ENCODE results near the gene VAX1. TPM values are rescaled to one million over a fixed set of nuclear protein-coding genes. Genes with fewer than 3 reads are reported as not detected.
"Not testable (repeated sequence)": the region's sequence is repeated elsewhere in the genome, so short reads cannot be mapped to it uniquely, and the experiment has no call there.

Gene VAX1
- total RNA-seq, 3 donors from 2014 or later (not counting 1 experiment from before 2014, with no cell fraction given): not detected

DNA sequence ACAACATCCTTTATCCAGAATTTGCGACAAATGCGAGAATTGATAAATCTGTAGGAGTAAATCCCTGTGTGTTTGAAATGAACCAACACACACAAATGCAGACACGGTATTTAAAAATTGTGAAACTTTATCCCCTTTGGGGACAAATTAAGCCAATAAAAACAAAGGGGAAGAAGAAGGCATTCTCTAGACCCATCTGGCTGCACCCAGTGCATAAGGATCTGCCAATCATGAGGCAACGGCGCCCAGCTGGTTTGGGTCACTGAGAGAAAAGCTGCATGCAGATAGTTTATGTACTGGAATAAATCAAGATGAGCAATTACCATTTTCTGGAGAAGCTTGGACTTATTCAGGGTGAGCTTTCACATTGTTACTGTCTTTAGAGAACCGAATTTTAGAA lies 45.7 kb downstream of the VAX1 start:
- peaks cover 0 to 3% of the 10 kb centered on the region in 2 donors for H3K27me3 Mint-ChIP-seq (ENCODE audit: low read depth in 2 of 2)
- intact Hi-C loops (cut with micrococcal nuclease): no loop called here

DNA sequence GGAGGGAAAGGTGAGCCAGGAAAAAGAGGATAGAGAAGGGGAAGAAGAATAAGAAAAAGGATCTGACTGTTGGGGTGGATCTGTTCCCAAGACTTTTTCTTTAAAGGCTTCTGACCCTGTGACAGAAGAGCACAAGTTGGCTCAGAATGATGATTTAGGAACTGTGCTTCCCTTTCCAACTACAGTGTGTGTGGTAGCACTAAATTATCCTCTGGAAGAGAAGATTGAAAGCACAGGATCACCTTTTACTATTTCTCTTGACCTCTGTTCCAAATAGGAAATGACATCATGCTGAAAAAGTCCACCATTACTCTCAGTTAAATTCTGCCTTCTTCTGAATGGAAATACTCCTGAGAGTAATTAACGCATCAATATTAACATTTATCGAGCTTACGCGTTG lies 47.2 kb downstream of the VAX1 start:
- peaks cover 3 to 8% of the 10 kb centered on the region in 2 donors for H3K27me3 Mint-ChIP-seq (ENCODE audit: low read depth in 2 of 2)
- H3K27ac ChIP-seq (ENCODE audit: low read length): no peak overlapping the region
- DNase-seq: no peak
- no peak overlapping the region for H3K4me3 ChIP-seq (ENCODE audit: low read length)
- H3K27me3 ChIP-seq (ENCODE audit: control insufficient read depth, insufficient read depth, low read length): peaks cover 2% of the 10 kb centered on the region
- no peaks in the 10 kb centered on the region for H3K4me1 ChIP-seq (ENCODE audit: control insufficient read depth, insufficient read depth, low read length)
- intact Hi-C loops (cut with micrococcal nuclease): no loop called here
- ATAC-seq: no peak
- no peak overlapping the region for H3K27ac Mint-ChIP-seq
- TF ChIP-seq, protein P1, sequence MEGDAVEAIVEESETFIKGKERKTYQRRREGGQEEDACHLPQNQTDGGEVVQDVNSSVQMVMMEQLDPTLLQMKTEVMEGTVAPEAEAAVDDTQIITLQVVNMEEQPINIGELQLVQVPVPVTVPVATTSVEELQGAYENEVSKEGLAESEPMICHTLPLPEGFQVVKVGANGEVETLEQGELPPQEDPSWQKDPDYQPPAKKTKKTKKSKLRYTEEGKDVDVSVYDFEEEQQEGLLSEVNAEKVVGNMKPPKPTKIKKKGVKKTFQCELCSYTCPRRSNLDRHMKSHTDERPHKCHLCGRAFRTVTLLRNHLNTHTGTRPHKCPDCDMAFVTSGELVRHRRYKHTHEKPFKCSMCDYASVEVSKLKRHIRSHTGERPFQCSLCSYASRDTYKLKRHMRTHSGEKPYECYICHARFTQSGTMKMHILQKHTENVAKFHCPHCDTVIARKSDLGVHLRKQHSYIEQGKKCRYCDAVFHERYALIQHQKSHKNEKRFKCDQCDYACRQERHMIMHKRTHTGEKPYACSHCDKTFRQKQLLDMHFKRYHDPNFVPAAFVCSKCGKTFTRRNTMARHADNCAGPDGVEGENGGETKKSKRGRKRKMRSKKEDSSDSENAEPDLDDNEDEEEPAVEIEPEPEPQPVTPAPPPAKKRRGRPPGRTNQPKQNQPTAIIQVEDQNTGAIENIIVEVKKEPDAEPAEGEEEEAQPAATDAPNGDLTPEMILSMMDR (IDR thresholded peaks at IDR 0.05): no peak
- WGBS (ENCODE audit: insufficient coverage): 98% methylated on average over 4 of the region's 4 CpGs
- no peak overlapping the region for H3K4me3 Mint-ChIP-seq
- H3K36me3 Mint-ChIP-seq: no peaks in the 10 kb centered on the region
- H3K9me3 Mint-ChIP-seq: no peaks in the 10 kb centered on the region
- no peaks in the 10 kb centered on the region for H3K36me3 ChIP-seq (ENCODE audit: control insufficient read depth, insufficient read depth, low read length)
- no peaks in the 10 kb centered on the region for H3K4me1 Mint-ChIP-seq
- no peaks in the 10 kb centered on the region for H3K9me3 ChIP-seq (ENCODE audit: control insufficient read depth, insufficient read depth, low read length)

More for the DNA sequence above, 45.7 kb downstream of the VAX1 start:
- no peak overlapping the region for H3K27ac ChIP-seq (ENCODE audit: low read length)
- no peaks in the 10 kb centered on the region for H3K9me3 ChIP-seq (ENCODE audit: control insufficient read depth, insufficient read depth, low read length)
- DNase-seq (no peak), ATAC-seq (no peak)
- Mint-ChIP-seq H3K4me1 (no peaks in the 10 kb centered on the region), H3K9me3 (no peaks in the 10 kb centered on the region), H3K27ac (no peak overlapping the region), H3K36me3 (no peaks in the 10 kb centered on the region), H3K4me3 (no peak overlapping the region)
- H3K4me1 ChIP-seq (ENCODE audit: control insufficient read depth, insufficient read depth, low read length): no peaks in the 10 kb centered on the region
- H3K36me3 ChIP-seq (ENCODE audit: control insufficient read depth, insufficient read depth, low read length): no peaks in the 10 kb centered on the region
- peaks cover 2% of the 10 kb centered on the region for H3K27me3 ChIP-seq (ENCODE audit: control insufficient read depth, insufficient read depth, low read length)
- TF ChIP-seq, protein P1 (IDR thresholded peaks at IDR 0.05): no peak
- WGBS (ENCODE audit: insufficient coverage): 88% methylated on average over 4 of the region's 6 CpGs
- H3K4me3 ChIP-seq (ENCODE audit: low read length): no peak overlapping the region

DNA sequence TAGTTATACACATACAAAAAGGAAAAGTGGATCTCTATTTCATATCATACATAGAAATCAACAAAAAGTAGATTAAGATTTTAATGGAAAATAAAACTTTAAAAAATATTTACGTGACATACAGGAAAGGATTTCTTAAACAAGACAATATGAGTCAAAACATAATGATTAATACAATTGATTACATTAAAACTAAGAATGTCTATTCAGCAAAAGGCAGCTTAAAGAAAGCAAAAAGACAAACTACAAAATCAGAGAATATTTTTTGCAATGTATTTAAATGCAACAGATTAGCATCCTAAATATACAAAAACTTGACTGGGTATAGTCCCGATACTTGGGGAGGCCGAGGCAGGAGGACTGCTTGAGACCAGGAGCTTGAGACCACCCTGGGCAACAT lies 50.5 kb downstream of the VAX1 start:
- Mint-ChIP-seq H3K9me3 (peaks cover 5 to 6% of the 10 kb centered on the region in 2 donors), H3K36me3 (no peaks in the 10 kb centered on the region), H3K4me1 (no peaks in the 10 kb centered on the region), H3K4me3 (no peak overlapping the region), H3K27me3 (ENCODE audit: low read depth in 2 of 2) (peaks cover 3 to 8% of the 10 kb centered on the region in 2 donors), H3K27ac (no peak overlapping the region)
- Histone ChIP-seq H3K9me3 (ENCODE audit: control insufficient read depth, insufficient read depth, low read length) (no peaks in the 10 kb centered on the region), H3K27ac (ENCODE audit: low read length) (no peak overlapping the region), H3K4me3 (ENCODE audit: low read length) (no peak overlapping the region), H3K4me1 (ENCODE audit: control insufficient read depth, insufficient read depth, low read length) (no peaks in the 10 kb centered on the region), H3K36me3 (ENCODE audit: control insufficient read depth, insufficient read depth, low read length) (no peaks in the 10 kb centered on the region), H3K27me3 (ENCODE audit: control insufficient read depth, insufficient read depth, low read length) (peaks cover 2% of the 10 kb centered on the region)
- no peak for DNase-seq
- intact Hi-C loops (cut with micrococcal nuclease): no loop called here
- TF ChIP-seq, protein P1 (IDR thresholded peaks at IDR 0.05): no peak
- WGBS (ENCODE audit: insufficient coverage): no CpG with 5 or more reads among the region's 3 CpGs
- ATAC-seq: no peak

DNA sequence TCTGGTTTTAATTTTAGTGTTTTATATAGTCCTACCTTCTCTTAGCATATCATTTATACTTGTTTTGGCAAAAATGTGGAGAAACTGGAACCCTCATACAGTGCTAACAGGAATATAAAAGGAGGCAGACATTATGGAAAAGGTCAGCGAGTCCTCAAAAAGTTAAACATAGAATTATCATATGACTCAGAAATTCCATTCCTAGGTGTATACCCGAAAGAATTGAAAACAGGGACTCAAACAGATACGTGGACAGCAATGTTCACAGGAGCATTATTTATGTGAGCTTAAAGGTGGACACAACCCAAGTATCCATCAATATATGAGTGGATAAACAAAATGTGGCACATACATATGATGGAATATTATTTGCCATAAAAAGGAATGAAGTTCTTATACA lies 51.5 kb downstream of the VAX1 start:
- WGBS (ENCODE audit: insufficient coverage): 82% methylated on average over 3 of the region's 3 CpGs
- ATAC-seq: no peak

DNA sequence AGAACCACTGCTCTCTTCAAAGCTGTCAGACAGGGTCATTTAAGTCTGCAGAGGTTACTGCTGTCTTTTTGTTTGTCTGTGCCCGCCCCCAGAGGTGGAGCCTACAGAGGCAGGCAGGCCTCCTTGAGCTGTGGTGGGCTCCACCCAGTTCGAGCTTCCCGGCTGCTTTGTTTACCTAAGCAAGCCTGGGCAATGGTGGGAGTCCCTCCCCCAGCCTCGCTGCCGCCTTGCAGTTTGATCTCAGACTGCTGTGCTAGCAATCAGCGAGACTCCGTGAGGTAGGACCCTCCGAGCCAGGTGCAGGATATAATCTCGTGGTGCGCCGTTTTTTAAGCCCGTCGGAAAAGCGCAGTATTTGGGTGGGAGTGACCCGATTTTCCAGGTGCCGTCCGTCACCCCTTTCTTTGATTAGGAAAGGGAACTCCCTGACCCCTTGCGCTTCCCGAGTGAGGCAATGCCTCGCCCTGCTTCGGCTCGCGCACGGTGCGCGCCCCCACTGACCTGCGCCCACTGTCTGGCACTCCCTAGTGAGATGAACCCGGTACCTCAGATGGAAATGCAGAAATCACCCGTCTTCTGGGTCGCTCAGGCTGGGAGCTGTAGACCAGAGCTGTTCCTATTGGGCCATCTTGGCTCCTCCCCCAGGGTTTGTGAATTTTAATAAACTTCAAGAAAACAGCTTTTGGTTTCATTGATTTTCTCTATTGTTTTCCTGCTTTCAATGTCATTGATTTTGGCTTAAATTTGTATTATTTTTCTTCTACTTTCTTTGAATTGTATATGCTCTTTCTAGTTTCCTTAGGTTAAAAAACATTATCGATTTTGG lies 53.4 kb downstream of the VAX1 start:
- H3K27ac ChIP-seq (ENCODE audit: low read length); H3K4me1 Mint-ChIP-seq; H3K4me3 Mint-ChIP-seq; H3K27me3 ChIP-seq (ENCODE audit: control insufficient read depth, insufficient read depth, low read length); H3K27ac Mint-ChIP-seq; H3K36me3 ChIP-seq (ENCODE audit: control insufficient read depth, insufficient read depth, low read length); ATAC-seq; H3K4me3 ChIP-seq (ENCODE audit: low read length); H3K9me3 Mint-ChIP-seq; H3K4me1 ChIP-seq (ENCODE audit: control insufficient read depth, insufficient read depth, low read length); H3K9me3 ChIP-seq (ENCODE audit: control insufficient read depth, insufficient read depth, low read length); intact Hi-C loops (cut with micrococcal nuclease); H3K27me3 Mint-ChIP-seq (ENCODE audit: low read depth in 2 of 2); DNase-seq; H3K36me3 Mint-ChIP-seq: not testable (repeated sequence)
- 84% methylated on average over 23 of the region's 31 CpGs for WGBS (ENCODE audit: insufficient coverage)

More for the DNA sequence above, 51.5 kb downstream of the VAX1 start:
- H3K36me3 ChIP-seq (ENCODE audit: control insufficient read depth, insufficient read depth, low read length): no peaks in the 10 kb centered on the region
- H3K9me3 Mint-ChIP-seq: peaks cover 5 to 6% of the 10 kb centered on the region in 2 donors
- peaks cover 2% of the 10 kb centered on the region for H3K27me3 ChIP-seq (ENCODE audit: control insufficient read depth, insufficient read depth, low read length)
- intact Hi-C loops (cut with micrococcal nuclease): no loop called here
- peaks cover 0 to 8% of the 10 kb centered on the region in 2 donors for H3K27me3 Mint-ChIP-seq (ENCODE audit: low read depth in 2 of 2)
- no peak overlapping the region for H3K4me3 Mint-ChIP-seq
- no peak overlapping the region for H3K27ac Mint-ChIP-seq
- TF ChIP-seq, protein P1 (IDR thresholded peaks at IDR 0.05): no peak
- no peak for DNase-seq
- H3K27ac ChIP-seq (ENCODE audit: low read length): no peak overlapping the region
- H3K36me3 Mint-ChIP-seq: no peaks in the 10 kb centered on the region
- H3K4me1 ChIP-seq (ENCODE audit: control insufficient read depth, insufficient read depth, low read length): no peaks in the 10 kb centered on the region
- no peaks in the 10 kb centered on the region for H3K4me1 Mint-ChIP-seq
- no peaks in the 10 kb centered on the region for H3K9me3 ChIP-seq (ENCODE audit: control insufficient read depth, insufficient read depth, low read length)
- H3K4me3 ChIP-seq (ENCODE audit: low read length): no peak overlapping the region

Measured in natural killer cell (primary cell).